Ishikawa (cell line): Measurements from ENCODE around the gene CHCHD3.

Source experiments
- CEBPB ChIP-seq: IDR thresholded peaks from 2 replicates; pipeline ENCODE4 v1.6.1; 2012
- CREB1 ChIP-seq: IDR thresholded peaks from 2 replicates; pipeline ENCODE4 v1.6.1; 2012; ENCODE audit warnings: low read depth
- EGR1 ChIP-seq: IDR thresholded peaks from 2 replicates; pipeline ENCODE4 v1.6.1; 2012
- EP300 ChIP-seq: IDR thresholded peaks from 2 replicates; pipeline ENCODE4 v1.6.1; 2012; ENCODE audit warnings: borderline replicate concordance
- FOXM1 ChIP-seq: IDR thresholded peaks from 2 replicates; pipeline ENCODE4 v1.6.1; 2012; ENCODE audit warnings: low read depth, borderline replicate concordance
- NFIC ChIP-seq: IDR thresholded peaks from 2 replicates; pipeline ENCODE4 v1.6.1; 2012
- RAD21 ChIP-seq: IDR thresholded peaks from 2 replicates; pipeline ENCODE4 v1.6.1; 2012; ENCODE audit warnings: low read depth
- TAF1 ChIP-seq: IDR thresholded peaks from 2 replicates; pipeline ENCODE4 v1.6.1; 2012; ENCODE audit warnings: low read depth, mild to moderate bottlenecking
- TCF12 ChIP-seq: IDR thresholded peaks from 2 replicates; pipeline ENCODE4 v1.6.1; 2012; ENCODE audit warnings: low read depth
- TEAD4 ChIP-seq: IDR thresholded peaks from 2 replicates; pipeline ENCODE4 v1.6.1; 2012
- YY1 ChIP-seq: IDR thresholded peaks from 2 replicates; pipeline ENCODE4 v1.6.1; 2012; ENCODE audit warnings: low read depth
- ZBTB7A ChIP-seq: IDR thresholded peaks from 2 replicates; pipeline ENCODE4 v1.6.1; 2012; ENCODE audit warnings: low read depth
- TF ChIP-seq, protein P1 (sequence below): IDR thresholded peaks from 2 replicates; pipeline ENCODE4 v1.6.1; 2012; ENCODE audit warnings: low read depth, mild to moderate bottlenecking
- TF ChIP-seq, protein P2 (sequence below): IDR thresholded peaks from 2 replicates; pipeline ENCODE4 v1.6.1; 2012
- TF ChIP-seq, protein P3 (sequence below): IDR thresholded peaks from 2 replicates; pipeline ENCODE4 v1.6.1; 2012

CHCHD3 gene

DNA sequence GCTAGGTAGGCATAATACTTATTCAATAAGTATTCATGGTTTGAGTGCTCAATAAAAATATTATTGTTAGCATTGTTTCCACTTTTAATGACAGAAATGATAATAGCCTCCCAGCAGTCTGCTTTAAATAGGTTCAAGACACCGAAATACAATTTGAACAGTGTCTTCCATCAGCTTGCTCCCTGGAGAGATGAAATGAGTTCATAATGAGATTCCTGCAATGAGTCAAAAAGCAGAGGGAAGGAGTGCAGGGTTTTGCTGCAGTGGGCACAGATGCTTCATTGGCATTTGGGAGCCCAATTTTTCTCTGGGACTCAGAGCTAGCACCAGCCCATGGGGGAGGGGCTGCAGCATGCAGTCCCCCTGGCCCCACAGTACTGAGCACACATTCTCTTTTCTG, 32.6 kb upstream of the CHCHD3 start:
- TF ChIP-seq NFIC (no peak), RAD21 (no peak), EP300 (no peak), CEBPB (no peak), TAF1 (no peak), TEAD4 (no peak), ZBTB7A (no peak), YY1 (no peak), CREB1 (no peak), EGR1 (no peak), TCF12 (no peak), FOXM1 (no peak)
- TF ChIP-seq, protein P1, sequence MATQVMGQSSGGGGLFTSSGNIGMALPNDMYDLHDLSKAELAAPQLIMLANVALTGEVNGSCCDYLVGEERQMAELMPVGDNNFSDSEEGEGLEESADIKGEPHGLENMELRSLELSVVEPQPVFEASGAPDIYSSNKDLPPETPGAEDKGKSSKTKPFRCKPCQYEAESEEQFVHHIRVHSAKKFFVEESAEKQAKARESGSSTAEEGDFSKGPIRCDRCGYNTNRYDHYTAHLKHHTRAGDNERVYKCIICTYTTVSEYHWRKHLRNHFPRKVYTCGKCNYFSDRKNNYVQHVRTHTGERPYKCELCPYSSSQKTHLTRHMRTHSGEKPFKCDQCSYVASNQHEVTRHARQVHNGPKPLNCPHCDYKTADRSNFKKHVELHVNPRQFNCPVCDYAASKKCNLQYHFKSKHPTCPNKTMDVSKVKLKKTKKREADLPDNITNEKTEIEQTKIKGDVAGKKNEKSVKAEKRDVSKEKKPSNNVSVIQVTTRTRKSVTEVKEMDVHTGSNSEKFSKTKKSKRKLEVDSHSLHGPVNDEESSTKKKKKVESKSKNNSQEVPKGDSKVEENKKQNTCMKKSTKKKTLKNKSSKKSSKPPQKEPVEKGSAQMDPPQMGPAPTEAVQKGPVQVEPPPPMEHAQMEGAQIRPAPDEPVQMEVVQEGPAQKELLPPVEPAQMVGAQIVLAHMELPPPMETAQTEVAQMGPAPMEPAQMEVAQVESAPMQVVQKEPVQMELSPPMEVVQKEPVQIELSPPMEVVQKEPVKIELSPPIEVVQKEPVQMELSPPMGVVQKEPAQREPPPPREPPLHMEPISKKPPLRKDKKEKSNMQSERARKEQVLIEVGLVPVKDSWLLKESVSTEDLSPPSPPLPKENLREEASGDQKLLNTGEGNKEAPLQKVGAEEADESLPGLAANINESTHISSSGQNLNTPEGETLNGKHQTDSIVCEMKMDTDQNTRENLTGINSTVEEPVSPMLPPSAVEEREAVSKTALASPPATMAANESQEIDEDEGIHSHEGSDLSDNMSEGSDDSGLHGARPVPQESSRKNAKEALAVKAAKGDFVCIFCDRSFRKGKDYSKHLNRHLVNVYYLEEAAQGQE = no peak
- TF ChIP-seq, protein P2, sequence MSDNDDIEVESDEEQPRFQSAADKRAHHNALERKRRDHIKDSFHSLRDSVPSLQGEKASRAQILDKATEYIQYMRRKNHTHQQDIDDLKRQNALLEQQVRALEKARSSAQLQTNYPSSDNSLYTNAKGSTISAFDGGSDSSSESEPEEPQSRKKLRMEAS = no peak
- TF ChIP-seq, protein P3, sequence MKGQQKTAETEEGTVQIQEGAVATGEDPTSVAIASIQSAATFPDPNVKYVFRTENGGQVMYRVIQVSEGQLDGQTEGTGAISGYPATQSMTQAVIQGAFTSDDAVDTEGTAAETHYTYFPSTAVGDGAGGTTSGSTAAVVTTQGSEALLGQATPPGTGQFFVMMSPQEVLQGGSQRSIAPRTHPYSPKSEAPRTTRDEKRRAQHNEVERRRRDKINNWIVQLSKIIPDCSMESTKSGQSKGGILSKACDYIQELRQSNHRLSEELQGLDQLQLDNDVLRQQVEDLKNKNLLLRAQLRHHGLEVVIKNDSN = no peak

DNA sequence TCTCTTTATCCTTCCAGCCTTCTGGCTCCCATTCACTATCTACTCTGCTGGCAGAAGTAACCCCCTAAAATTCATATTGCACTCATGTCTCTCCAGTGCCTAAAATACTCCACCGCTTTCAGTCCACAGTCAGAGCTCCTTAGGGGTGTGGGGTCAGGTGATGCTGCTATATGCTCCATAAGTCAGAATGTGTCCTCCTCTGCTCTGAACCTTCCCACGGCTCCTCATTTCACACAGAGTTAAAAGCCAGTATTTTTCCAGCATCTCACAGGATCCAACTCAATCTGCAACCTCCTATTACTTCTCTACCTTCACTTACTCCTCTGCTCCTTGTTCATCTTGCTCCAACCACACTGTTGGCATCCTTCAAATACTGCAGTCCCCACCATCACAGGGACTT, 31.1 kb upstream of the CHCHD3 start:
- no peak for TF ChIP-seq CEBPB
- TF ChIP-seq ZBTB7A = no peak
- TF ChIP-seq NFIC = no peak

DNA sequence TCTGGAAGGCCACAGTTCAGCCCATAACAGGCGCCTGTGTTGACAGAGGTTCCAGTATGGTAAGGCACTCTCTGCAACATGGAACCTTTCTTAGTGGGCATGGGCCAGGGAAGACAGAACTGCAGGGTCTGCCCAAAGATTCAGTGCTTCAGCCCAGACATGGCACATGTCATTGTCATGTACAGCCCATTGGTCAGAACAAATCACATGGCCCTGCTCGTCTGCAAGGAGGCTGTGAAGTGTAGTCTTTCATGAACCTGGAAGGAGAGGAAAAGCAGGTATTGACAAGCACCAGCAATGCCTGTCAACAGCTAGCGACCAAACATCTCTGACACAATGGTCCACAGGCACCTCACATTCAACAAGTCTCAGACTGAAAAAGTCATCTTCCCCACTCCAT, 30.4 kb upstream of the CHCHD3 start:
- TF ChIP-seq NFIC (no peak), CREB1 (no peak), EGR1 (no peak), FOXM1 (no peak), RAD21 (no peak), YY1 (no peak), CEBPB (no peak), TAF1 (no peak), TCF12 (no peak), EP300 (no peak), TEAD4 (no peak), ZBTB7A (no peak)
- TF ChIP-seq, protein P1 = no peak
- TF ChIP-seq, protein P2 = no peak
- TF ChIP-seq, protein P3 = no peak

DNA sequence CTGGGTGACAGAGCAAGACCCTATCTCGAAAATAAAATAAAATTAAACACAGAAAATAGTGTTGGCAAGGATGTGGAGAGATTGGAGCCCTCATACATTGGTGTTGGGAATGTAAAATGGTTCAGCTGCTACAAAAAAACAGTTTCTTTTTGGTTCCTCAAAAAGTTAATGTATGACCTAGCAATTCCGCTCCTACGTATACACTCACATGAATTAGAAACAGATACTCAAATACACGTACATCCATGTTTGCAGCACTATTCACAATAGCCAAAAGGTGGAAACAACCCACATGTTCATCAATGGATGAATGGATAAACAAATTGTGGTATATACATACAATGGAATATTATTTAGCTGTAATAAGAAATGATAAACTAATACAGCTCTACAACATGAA, 28.4 kb upstream of the CHCHD3 start:
- TF ChIP-seq NFIC (no peak), CREB1 (no peak), YY1 (no peak), TCF12 (no peak), EP300 (no peak), TEAD4 (no peak), CEBPB (no peak)

DNA sequence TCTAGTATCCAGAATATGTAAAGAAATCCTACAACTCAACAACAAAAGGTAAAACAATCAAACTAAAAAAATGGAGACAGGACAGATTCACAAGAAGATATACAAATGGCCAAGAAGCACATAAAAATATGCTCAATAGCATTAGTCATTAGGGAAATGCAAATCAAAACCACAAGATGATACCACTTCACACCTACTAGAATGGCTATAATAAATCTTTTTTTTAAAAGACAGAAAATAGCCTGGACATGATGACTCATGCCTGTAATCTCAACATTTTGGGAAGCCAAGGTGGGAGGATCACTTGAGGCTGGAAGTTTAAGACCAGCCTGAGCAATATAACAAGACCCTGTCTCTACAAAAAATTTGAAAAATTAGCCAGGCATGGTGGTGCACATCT, 27.9 kb upstream of the CHCHD3 start:
- TF ChIP-seq, protein P3 = no peak
- TF ChIP-seq, protein P1 = no peak
- TF ChIP-seq CEBPB (no peak), EGR1 (no peak), TCF12 (no peak), CREB1 (no peak), EP300 (no peak), FOXM1 (no peak), ZBTB7A (no peak), NFIC (no peak), YY1 (no peak), RAD21 (no peak), TAF1 (no peak), TEAD4 (no peak)
- TF ChIP-seq, protein P2 = no peak
